Endothelial cell of umbilical vein (primary cell): ENCODE results near the gene CCDC182. TPM values are rescaled to one million over a fixed set of nuclear protein-coding genes. Genes with fewer than 3 reads are reported as not detected.

Experiments
- BruUV-seq: library from RNA; stranded (reverse); fragments of 400-500 nt; replicated peaks from 2 replicates; lab custom pipeline; 2021; lab: Mats Ljungman, UMichigan
- CTCF ChIA-PET: fragments of 300-600, 350-600 bp; sonication (Branson Sonifier 250); formaldehyde crosslinking; loops from one replicate; lab custom pipeline; 2021; ENCODE audit warnings: antibody characterized with exemption, inconsistent platforms; lab: Charles Lee
- POLR2A ChIA-PET: fragments of 300-600, 350-600 bp; sonication (Branson Sonifier 250); formaldehyde crosslinking; loops from one replicate; lab custom pipeline; 2021; ENCODE audit warnings: antibody characterized with exemption, inconsistent platforms; lab: Charles Lee
- DNase-seq: peaks from one replicate; pipeline ENCODE4 v3.0.0-alpha.2; 2011; ENCODE audit warnings: low read depth, low spot score
- FAIRE-seq: peaks from 2 replicates; lab custom pipeline; 2011; peaks lifted over from hg19 to GRCh38; lab: Jason Lieb, UNC
- H2AFZ ChIP-seq: 2 replicates; pipeline ENCODE4 v1.6.0; 2012; ENCODE audit warnings: low read depth, low read length, control low read depth, inconsistent platforms
- H3K27ac ChIP-seq: 2 replicates; pipeline ENCODE4 v1.5.1; 2011; ENCODE audit warnings: low read depth, mild to moderate bottlenecking, control low read depth, low read length, moderate library complexity; ENCODE audit not compliant: insufficient read depth
- H3K27me3 ChIP-seq, 2 experiments: 2 replicates each; pipeline versions ENCODE4 v1.6.0 to v1.6.1; 2011; ENCODE audit warnings: low read length in 2 of 2, mixed read lengths in 1 of 2; ENCODE audit not compliant: control insufficient read depth in 2 of 2, insufficient read depth in 2 of 2
- H3K36me3 ChIP-seq, 2 experiments: 2 replicates in 1 of 2; 3 replicates in 1 of 2; pipeline ENCODE4 v1.5.1; 2011; ENCODE audit warnings: low read length in 2 of 2, mild to moderate bottlenecking in 1 of 2, moderate library complexity in 1 of 2; ENCODE audit not compliant: control insufficient read depth in 2 of 2, insufficient read depth in 2 of 2; ENCODE audit errors: extremely low read depth in 1 of 2
- H3K4me1 ChIP-seq: 3 replicates; pipeline ENCODE4 v1.5.1; 2011; ENCODE audit warnings: mild to moderate bottlenecking, low read length; ENCODE audit not compliant: control insufficient read depth, insufficient read depth; ENCODE audit errors: extremely low read depth
- H3K4me2 ChIP-seq: 2 replicates; pipeline ENCODE4 v1.6.1; 2011; ENCODE audit warnings: low read length, control low read depth, mixed read lengths; ENCODE audit not compliant: insufficient read depth
- H3K4me3 ChIP-seq, 3 experiments: fragments of 200-600 bp in 1 of 3; sonication (generic), shearing (Covaris generic) in 1 of 3; replicated peaks in 1 of 3; 2 replicates each; pipeline ENCODE4 v1.5.1; 2011 to 2016; ENCODE audit warnings: control low read depth in 3 of 3, low read length in 3 of 3, mild to moderate bottlenecking in 2 of 3, inconsistent platforms in 1 of 3, low read depth in 1 of 3, moderate library complexity in 1 of 3; ENCODE audit not compliant: insufficient read depth in 1 of 3
- H3K79me2 ChIP-seq: 2 replicates; pipeline ENCODE4 v1.6.0; 2012; ENCODE audit warnings: low read length, inconsistent platforms; ENCODE audit not compliant: control insufficient read depth, insufficient read depth
- H3K9ac ChIP-seq: replicated peaks from 2 replicates; pipeline ENCODE3; 2011; ENCODE audit warnings: low read length, control low read depth; ENCODE audit not compliant: insufficient read depth; ENCODE audit errors: extremely low read depth
- H3K9me1 ChIP-seq: replicated peaks from 3 replicates; pipeline ENCODE4 v1.6.0; 2011; ENCODE audit warnings: mild to moderate bottlenecking, low read length; ENCODE audit not compliant: control insufficient read depth, insufficient read depth; ENCODE audit errors: extremely low read depth
- H3K9me3 ChIP-seq: replicated peaks from 2 replicates; pipeline ENCODE4 v1.5.1; 2012; ENCODE audit warnings: low read length, inconsistent platforms; ENCODE audit not compliant: control insufficient read depth, insufficient read depth
- H4K20me1 ChIP-seq: replicated peaks from 2 replicates; pipeline ENCODE3; 2011; ENCODE audit warnings: mild to moderate bottlenecking, low read length; ENCODE audit not compliant: control insufficient read depth, insufficient read depth; ENCODE audit errors: extremely low read depth
- CTCF ChIP-seq, 2 donors: IDR thresholded peaks; 1 replicate in 1 of 2; 2 replicates in 1 of 2; pipeline ENCODE4 v1.5.1; 2011; ENCODE audit warnings: low read length in 2 of 2, mild to moderate bottlenecking in 2 of 2, moderate library complexity in 2 of 2, control low read depth in 1 of 2, inconsistent platforms in 1 of 2, low read depth in 1 of 2; ENCODE audit not compliant: insufficient read depth in 1 of 2; ENCODE audit errors: extremely low read depth in 1 of 2
- EZH2 ChIP-seq: IDR thresholded peaks from 2 replicates; pipeline ENCODE4 v1.6.1; 2012; ENCODE audit warnings: borderline replicate concordance, low read depth, mild to moderate bottlenecking, moderate library complexity, low read length, inconsistent platforms; ENCODE audit not compliant: severe bottlenecking
- FOS ChIP-seq: IDR thresholded peaks from 2 replicates; pipeline ENCODE4 v1.6.1; 2011; ENCODE audit warnings: mild to moderate bottlenecking, low read length, moderate library complexity, borderline replicate concordance; ENCODE audit not compliant: insufficient read depth
- GATA2 ChIP-seq: IDR thresholded peaks from 2 replicates; pipeline ENCODE4 v1.7.0; 2011; ENCODE audit warnings: low read depth, mild to moderate bottlenecking, moderate library complexity, mixed read lengths, low read length; ENCODE audit not compliant: insufficient read length, insufficient read depth
- JUN ChIP-seq: IDR thresholded peaks from 2 replicates; pipeline ENCODE4 v1.6.1; 2011; ENCODE audit warnings: borderline replicate concordance, low read depth; ENCODE audit not compliant: insufficient read length, insufficient read depth
- MAX ChIP-seq: IDR thresholded peaks from 2 replicates; pipeline ENCODE4 v1.6.1; 2011; ENCODE audit not compliant: insufficient read depth, insufficient read length
- MYC ChIP-seq: IDR thresholded peaks from one replicate; pipeline ENCODE4 v1.6.1; 2011; ENCODE audit warnings: mild to moderate bottlenecking, low read depth, low read length
- POLR2A ChIP-seq: IDR thresholded peaks from 2 replicates; pipeline ENCODE4 v1.6.1; 2012; ENCODE audit warnings: low read depth, mild to moderate bottlenecking, control low read depth, low read length
- POLR2AphosphoS5 ChIP-seq: IDR thresholded peaks from 2 replicates; pipeline ENCODE4 v1.6.1; 2012; ENCODE audit warnings: low read depth, mild to moderate bottlenecking, control low read depth, low read length, moderate library complexity; ENCODE audit not compliant: insufficient read depth
- dilution Hi-C: fragments of 300-500 bp; cut with MboI; formaldehyde crosslinking; loops from one replicate; pipeline ENCODE4 v1.15.0; 2019; ENCODE audit warnings: low sequenced_read_pairs; ENCODE audit not compliant: extremely low pct_ligation_motif_present
- intact Hi-C: fragments of 100-400 bp; cut with micrococcal nuclease; formaldehyde crosslinking; loops from one replicate; pipeline ENCODE4 v1.10.0; 2022
- polyA plus RNA-seq, 4 experiments: library from polyadenylated mRNA; depleted of rRNA in 3 of 4; stranded (reverse) in 3 of 4; unstranded in 1 of 4; fragments of >200 nt; gene quantifications; 2 replicates each; pipeline versions ENCODE4 v1.2.1 to v1.2.3, GENCODE V29; 2011 to 2012; ENCODE audit warnings: missing spikeins in 1 of 4
- total RNA-seq: library from RNA; stranded (reverse); gene quantifications from 2 replicates; pipeline ENCODE4 v1.2.3, GENCODE V29; 2021

CCDC182 gene
- total and polyA plus RNA-seq, 2 donors (not counting 3 experiments of a cell fraction or from before 2014, with no cell fraction given) = not detected

- dilution Hi-C loops (no loop called here), intact Hi-C loops (no loop called here)
- ChIA-PET CTCF (interaction anchor here (0.6 to 1.4 kb wide), 2 partner anchors 82 to 869 kb away, joined by 3 to 4 read pairs; no protein-coding TSS in a partner anchor), POLR2A (no interaction called here)
- DNase-seq (no peak), FAIRE-seq (no peak)
- no TSS peak for BruUV-seq
- no peak overlapping the region for H3K9ac ChIP-seq
- TF ChIP-seq JUN (no peak), FOS (no peak), POLR2A (no peak), POLR2AphosphoS5 (no peak), CTCF (IDR thresholded peaks at IDR 0.05; ENCODE audit: extremely low read depth in 1 of 2, insufficient read depth in 1 of 2, low read depth in 1 of 2, low read length in 2 of 2) (no peak), EZH2 (no peak), MYC (no peak), MAX (no peak), GATA2 (no peak)
- no peak overlapping the region for H2AFZ ChIP-seq
- H3K36me3 ChIP-seq = no peaks in the 10 kb centered on the region
- H3K27ac ChIP-seq = no peak overlapping the region
- no peaks in the 10 kb centered on the region for H3K9me1 ChIP-seq
- H3K27me3 ChIP-seq = peaks cover 0 to 3% of the 10 kb centered on the region in 2 experiments
- no peaks in the 10 kb centered on the region for H3K9me3 ChIP-seq
- no peaks in the 10 kb centered on the region for H3K79me2 ChIP-seq
- no peaks in the 10 kb centered on the region for H3K4me1 ChIP-seq
- H3K4me2 ChIP-seq = no peak overlapping the region
- H4K20me1 ChIP-seq = no peaks in the 10 kb centered on the region
- H3K4me3 ChIP-seq = no peak overlapping the region
These were observed 44.0 kb downstream of the CCDC182 start for GRCh38 chr17:57701124-57701523.
